HepG2 (cell line): ENCODE data around the gene NKPD1. TPM values are rescaled to one million over a fixed set of nuclear protein-coding genes. Genes with fewer than 3 reads are reported as not detected.

Experiments
- ATAC-seq: fragments of 200-7000 bp; cut with Tn5 transposase; 3 replicates; pipeline ENCODE4 v1.9.1; 2020; ENCODE audit warnings: mild to moderate bottlenecking, moderate library complexity
- BruUV-seq: library from RNA; stranded (reverse); fragments of 400-500 nt; replicated peaks from 2 replicates; lab custom pipeline; 2021; lab: Mats Ljungman, UMichigan
- CTCF ChIA-PET: fragments of 300-600 bp; formaldehyde crosslinking; extraction: SDS; loops from one replicate; lab custom pipeline; 2021; ENCODE audit warnings: low total read pairs, inconsistent platforms, low intra/inter-chr PET ratio; lab: Yijun Ruan, JAX
- POLR2A ChIA-PET: fragments of 350-600 bp; sonication (Branson Sonifier 250); formaldehyde crosslinking; loops from one replicate; lab custom pipeline; 2020; ENCODE audit warnings: antibody characterized with exemption, inconsistent platforms; lab: Yijun Ruan, JAX
- DNase-seq: peaks from one replicate; pipeline ENCODE4 v3.0.0-alpha.2; 2015; ENCODE audit warnings: low spot score
- FAIRE-seq: peaks from 3 replicates; lab custom pipeline; 2011; peaks lifted over from hg19 to GRCh38; lab: Jason Lieb, UNC
- H2AFZ ChIP-seq: one replicate; pipeline ENCODE4 v1.6.1; 2011; ENCODE audit warnings: low read length, inconsistent platforms
- H3K27ac ChIP-seq: fragments of 300-600 bp; 3 replicates; pipeline ENCODE4 v1.8.0; 2011; ENCODE audit warnings: mixed run types, mild to moderate bottlenecking, mixed read lengths, low read length, inconsistent platforms; ENCODE audit not compliant: insufficient read depth; ENCODE audit errors: extremely low read length
- H3K27me3 ChIP-seq, 2 experiments: fragments of 200-600 bp in 1 of 2; 2 replicates in 1 of 2; 3 replicates in 1 of 2; pipeline versions ENCODE4 v1.6.0 to v1.8.0; 2011; ENCODE audit warnings: low read length in 2 of 2, mild to moderate bottlenecking in 2 of 2, moderate library complexity in 2 of 2, inconsistent platforms in 1 of 2; ENCODE audit not compliant: insufficient read depth in 2 of 2, control insufficient read depth in 1 of 2
- H3K36me3 ChIP-seq, 2 experiments: fragments of 200-600 bp in 1 of 2; replicated peaks in 1 of 2; 2 replicates in 1 of 2; 3 replicates in 1 of 2; pipeline versions ENCODE4 v1.5.1 to v1.8.0; 2011; ENCODE audit warnings: low read length in 2 of 2, inconsistent platforms in 1 of 2; ENCODE audit not compliant: insufficient read depth in 2 of 2, control insufficient read depth in 1 of 2
- H3K4me1 ChIP-seq: 2 replicates; pipeline ENCODE4 v1.5.1; 2012; ENCODE audit warnings: low read length, inconsistent platforms; ENCODE audit not compliant: insufficient read depth
- H3K4me2 ChIP-seq: 2 replicates; pipeline ENCODE4 v1.6.0; 2011; ENCODE audit warnings: low read depth, low read length, inconsistent platforms
- H3K4me3 ChIP-seq, 3 experiments: fragments of 200-600 bp in 1 of 3; sonication (generic), shearing (Covaris generic) in 1 of 3; replicated peaks in 1 of 3; 2 replicates each; pipeline ENCODE4 v1.5.1; 2011 to 2016; ENCODE audit warnings: low read length in 3 of 3, inconsistent platforms in 2 of 3, low read depth in 2 of 3, mild to moderate bottlenecking in 2 of 3, control low read depth in 1 of 3, mixed read lengths in 1 of 3; ENCODE audit not compliant: insufficient read depth in 1 of 3
- H3K79me2 ChIP-seq: one replicate; pipeline ENCODE4 v1.6.1; 2011; ENCODE audit warnings: low read length, inconsistent platforms; ENCODE audit not compliant: insufficient read depth
- H3K9ac ChIP-seq: 2 replicates; pipeline ENCODE4 v1.6.0; 2011; ENCODE audit warnings: mild to moderate bottlenecking, low read depth, low read length, inconsistent platforms; ENCODE audit not compliant: insufficient read depth
- H3K9me3 ChIP-seq: 2 replicates; pipeline ENCODE4 v1.5.1; 2012; ENCODE audit warnings: mild to moderate bottlenecking, low read length
- H4K20me1 ChIP-seq: 2 replicates; pipeline ENCODE4 v1.6.0; 2011; ENCODE audit warnings: inconsistent platforms, mild to moderate bottlenecking, low read length, moderate library complexity; ENCODE audit not compliant: insufficient read depth
- GRHL1 ChIP-seq: sonication (generic); formaldehyde crosslinking; conservative IDR thresholded peaks from 2 replicates; pipeline ENCODE4 v1.8.0; 2022; ENCODE audit warnings: missing genetic modification reagents
- HNRNPL ChIP-seq: fragments of 200-400 bp; formaldehyde crosslinking; IDR thresholded peaks from 2 replicates; pipeline ENCODE4 v1.6.1; 2017; ENCODE audit warnings: mild to moderate bottlenecking, low read depth, low read length
- ISX ChIP-seq: sonication (generic); formaldehyde crosslinking; conservative IDR thresholded peaks from 2 replicates; pipeline ENCODE4 v1.5.0; 2020; ENCODE audit warnings: missing genetic modification reagents
- PBX2 ChIP-seq: IDR thresholded peaks from 2 replicates; pipeline ENCODE4 v1.6.1; 2016; ENCODE audit warnings: control low read depth
- PLSCR1 ChIP-seq: sonication (generic); formaldehyde crosslinking; IDR thresholded peaks from 2 replicates; pipeline ENCODE4 v1.5.0; 2020; ENCODE audit warnings: missing genetic modification reagents, mild to moderate bottlenecking, borderline replicate concordance
- WGBS: methylation state at CpG from one replicate; pipeline ENCODE4 v1.1.6; 2017; ENCODE audit warnings: low lambda C conversion rate; 5-methylcytosine and 5-hydroxymethylcytosine counted together
- in situ Hi-C: cut with HindIII; loops from 2 replicates; pipeline ENCODE4 v1.10.0; 2017; ENCODE audit warnings: low pct_unique_long_range_greater_than_20kb; ENCODE audit not compliant: extremely low pct_ligation_motif_present
- intact Hi-C: fragments of 100-400 bp; cut with micrococcal nuclease; formaldehyde crosslinking; loops from one replicate; pipeline ENCODE4 v1.10.0; 2022; ENCODE audit not compliant: unreplicated experiment
- polyA plus RNA-seq, 8 experiments: library from polyadenylated mRNA; depleted of rRNA in 3 of 8; stranded (reverse) in 7 of 8; unstranded in 1 of 8; fragments of >200 nt; fragmentation: Illumina TruSeq in 4 of 8; extraction: Trizol in 4 of 8; gene quantifications; 2 replicates each; pipeline versions ENCODE4 v1.2.1 to v1.2.3, GENCODE V29; 2011 to 2016; ENCODE audit warnings: low read depth in 4 of 8, missing spikeins in 1 of 8, mixed read lengths in 1 of 8; ENCODE audit not compliant: insufficient read depth in 1 of 8
- total RNA-seq, 5 experiments: library from RNA; depleted of rRNA; stranded (reverse); fragments of >200 nt; fragmentation: Illumina TruSeq; extraction: Trizol; gene quantifications; 2 replicates each; pipeline ENCODE4 v1.2.3, GENCODE V29; 2016; ENCODE audit warnings: low read depth in 1 of 5
- TF ChIP-seq, protein P1 (sequence below): sonication (generic); formaldehyde crosslinking; IDR thresholded peaks from 2 replicates; pipeline ENCODE4 v1.4.0; 2020; ENCODE audit warnings: missing genetic modification reagents; ENCODE audit errors: not compliant biosample characterization

NKPD1 gene
- total and polyA plus RNA-seq, 2 of the 13 experiments (the other 11 are each of a cell fraction or from before 2014, with no cell fraction given) = 0.03 TPM; not detected in 1

GRCh38 chr19:45164577-45165335 is 4.0 kb upstream of the NKPD1 start (continued):
- peak; percentile 76 for TF ChIP-seq PBX2

DNA sequence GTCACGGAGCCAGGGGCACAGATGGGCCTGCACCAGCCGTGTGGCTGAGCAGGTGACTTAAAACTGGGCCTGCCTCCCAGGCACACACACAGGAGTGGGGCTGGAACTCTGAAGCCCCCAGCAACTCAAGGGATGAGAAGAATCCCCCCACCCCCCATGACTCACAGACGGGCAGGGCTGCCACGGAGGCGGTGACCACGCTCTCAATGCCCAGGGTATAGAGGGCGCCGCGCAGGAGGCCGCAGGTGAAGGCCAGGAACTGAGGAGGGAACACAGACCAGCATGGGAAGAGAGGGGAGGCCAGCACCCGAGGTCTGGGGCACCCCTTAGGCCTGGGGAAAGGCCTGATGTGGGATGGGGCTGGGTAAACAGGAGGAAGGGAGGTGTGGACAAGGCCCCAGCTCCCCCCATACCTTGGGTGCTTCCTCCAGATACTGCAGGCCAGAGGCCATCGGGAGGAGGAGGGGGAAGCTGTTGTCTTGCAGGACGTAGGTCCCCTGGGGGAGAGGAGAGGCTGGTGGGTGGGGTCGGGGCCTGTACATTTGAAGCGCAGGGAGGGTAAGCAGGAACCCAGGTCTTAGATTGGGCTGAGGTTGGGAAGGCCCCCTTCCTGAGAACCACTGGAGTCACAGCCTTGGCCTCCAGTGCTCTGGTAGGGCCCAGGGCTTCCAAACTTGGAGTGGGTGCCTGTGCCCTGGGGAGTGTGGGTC is 3.1 kb upstream of the NKPD1 start:
- ChIA-PET CTCF (no interaction called here), POLR2A (interaction anchor here (0.9 to 2.1 kb wide), 5 partner anchors 10 to 109 kb away, joined by 3 to 21 read pairs (median 5); partner anchors contain the start of genes BLOC1S3 and TRAPPC6A)
- in situ Hi-C loops = no loop called here
- H3K36me3 ChIP-seq = no peaks in the 10 kb centered on the region
- H3K4me3 ChIP-seq = peak overlapping the region; percentile 28 to 64 (median 36)
- H3K27me3 ChIP-seq = peaks cover 12 to 30% of the 10 kb centered on the region in 2 experiments; a peak in 4 of 5 replicates
- FAIRE-seq (no peak), DNase-seq (no peak), ATAC-seq (no peak)
- no peaks in the 10 kb centered on the region for H4K20me1 ChIP-seq
- H2AFZ ChIP-seq = no peak overlapping the region
- no peak overlapping the region for H3K27ac ChIP-seq
- peaks cover 96% of the 10 kb centered on the region for H3K4me1 ChIP-seq
- no peaks in the 10 kb centered on the region for H3K9me3 ChIP-seq
- no peak overlapping the region for H3K9ac ChIP-seq
- WGBS = 49% methylated on average over 10 of the region's 15 CpGs
- H3K79me2 ChIP-seq = no peaks in the 10 kb centered on the region
- TF ChIP-seq HNRNPL = 0 out of 2 replicates have a peak, but pooled peaks have one; percentile 43
- no peak for TF ChIP-seq GRHL1 (CRISPR knock-in tag)
- TF ChIP-seq, protein P1, sequence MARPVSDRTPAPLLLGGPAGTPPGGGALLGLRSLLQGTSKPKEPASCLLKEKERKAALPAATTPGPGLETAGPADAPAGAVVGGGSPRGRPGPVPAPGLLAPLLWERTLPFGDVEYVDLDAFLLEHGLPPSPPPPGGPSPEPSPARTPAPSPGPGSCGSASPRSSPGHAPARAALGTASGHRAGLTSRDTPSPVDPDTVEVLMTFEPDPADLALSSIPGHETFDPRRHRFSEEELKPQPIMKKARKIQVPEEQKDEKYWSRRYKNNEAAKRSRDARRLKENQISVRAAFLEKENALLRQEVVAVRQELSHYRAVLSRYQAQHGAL (CRISPR knock-in tag) = no peak
- no peak for TF ChIP-seq ISX (CRISPR knock-in tag)
- no peak for TF ChIP-seq PLSCR1 (CRISPR knock-in tag)
- intact Hi-C loops = loop anchor here (2.0 kb wide), 1 partner anchor 175 kb away; no protein-coding TSS in a partner anchor
- no TSS peak for BruUV-seq
- H3K4me2 ChIP-seq = peak overlapping the region; percentile 76
